A673 (cell line): ENCODE results near the gene PACSIN2. TPM values are rescaled to one million over a fixed set of nuclear protein-coding genes. Genes with fewer than 3 reads are reported as not detected.
"Not testable (repeated sequence)": the region's sequence is repeated elsewhere in the genome, so short reads cannot be mapped to it uniquely, and the experiment has no call there.

Experiments used
- BruUV-seq: library from RNA; stranded (reverse); fragments of 400-500 nt; replicated peaks from 2 replicates; lab custom pipeline; 2021; lab: Mats Ljungman, UMichigan
- CTCF ChIA-PET: fragments of 300-600 bp; sonication (Branson Sonifier 250); formaldehyde crosslinking; loops from one replicate; lab custom pipeline; 2022; ENCODE audit warnings: antibody characterized with exemption; lab: Charles Lee
- POLR2A ChIA-PET: fragments of 300-600 bp; sonication (Branson Sonifier 250); formaldehyde crosslinking; loops from one replicate; lab custom pipeline; 2022; ENCODE audit warnings: antibody characterized with exemption; ENCODE audit not compliant: low non-redundant PET; lab: Charles Lee
- DNase-seq: peaks from one replicate; pipeline ENCODE4 v3.0.0-alpha.2; 2015; ENCODE audit warnings: low spot score
- H3K27ac ChIP-seq: fragments of 200-600 bp; sonication (generic); 2 replicates; pipeline ENCODE4 v1.5.1; 2016; ENCODE audit warnings: mixed run types, low read depth, mild to moderate bottlenecking, mixed read lengths, antibody characterized with exemption, low read length; ENCODE audit not compliant: poor library complexity, severe bottlenecking
- H3K27me3 ChIP-seq: fragments of 200-600 bp; sonication (generic); replicated peaks from 2 replicates; pipeline ENCODE4 v1.6.1; 2017; ENCODE audit warnings: mixed run types, low read depth, mild to moderate bottlenecking, mixed read lengths, antibody characterized with exemption, low read length; ENCODE audit not compliant: insufficient read depth, poor library complexity
- H3K36me3 ChIP-seq: fragments of 200-600 bp; sonication (generic); 2 replicates; pipeline ENCODE4 v1.6.1; 2016; ENCODE audit warnings: mixed run types, mild to moderate bottlenecking, mixed read lengths, antibody characterized with exemption, low read length; ENCODE audit not compliant: insufficient read depth, poor library complexity, severe bottlenecking
- H3K4me1 ChIP-seq: fragments of 200-600 bp; sonication (generic); 2 replicates; pipeline ENCODE4 v1.6.1; 2017; ENCODE audit warnings: mixed run types, mild to moderate bottlenecking, mixed read lengths, antibody characterized with exemption, low read length; ENCODE audit not compliant: insufficient read depth, poor library complexity, severe bottlenecking
- H3K4me3 ChIP-seq: fragments of 200-600 bp; sonication (generic); 2 replicates; pipeline ENCODE4 v1.5.1; 2016; ENCODE audit warnings: low read depth, mixed run types, mild to moderate bottlenecking, mixed read lengths, low read length; ENCODE audit not compliant: poor library complexity, severe bottlenecking
- H3K9me3 ChIP-seq: fragments of 200-600 bp; sonication (generic); 2 replicates; pipeline ENCODE4 v1.6.1; 2016; ENCODE audit warnings: mixed run types, low read depth, mild to moderate bottlenecking, mixed read lengths, antibody characterized with exemption, low read length; ENCODE audit not compliant: poor library complexity, severe bottlenecking
- CTCF ChIP-seq: fragments of 300-800, 200-600 bp; sonication (generic); conservative IDR thresholded peaks from 2 replicates; pipeline ENCODE4 v1.5.1; 2017; ENCODE audit warnings: low read depth, mild to moderate bottlenecking, antibody characterized with exemption, low read length, moderate library complexity, mixed read lengths
- EZH2 ChIP-seq: fragments of 200-600 bp; sonication (generic); IDR thresholded peaks from 2 replicates; pipeline ENCODE4 v1.6.1; 2017; ENCODE audit warnings: borderline replicate concordance, low read depth, mild to moderate bottlenecking, mixed read lengths, antibody characterized with exemption, low read length; ENCODE audit not compliant: poor library complexity, severe bottlenecking
- intact Hi-C: fragments of 100-400 bp; cut with micrococcal nuclease; formaldehyde crosslinking; loops from one replicate; pipeline ENCODE4 v1.10.0; 2022; ENCODE audit not compliant: unreplicated experiment
- total RNA-seq: library from RNA; stranded (reverse); gene quantifications from 2 replicates; pipeline ENCODE4 v1.2.3, GENCODE V29; 2021

PACSIN2 gene
- total RNA-seq, 1 experiment from 2014 or later, result 51.8 TPM

DNA sequence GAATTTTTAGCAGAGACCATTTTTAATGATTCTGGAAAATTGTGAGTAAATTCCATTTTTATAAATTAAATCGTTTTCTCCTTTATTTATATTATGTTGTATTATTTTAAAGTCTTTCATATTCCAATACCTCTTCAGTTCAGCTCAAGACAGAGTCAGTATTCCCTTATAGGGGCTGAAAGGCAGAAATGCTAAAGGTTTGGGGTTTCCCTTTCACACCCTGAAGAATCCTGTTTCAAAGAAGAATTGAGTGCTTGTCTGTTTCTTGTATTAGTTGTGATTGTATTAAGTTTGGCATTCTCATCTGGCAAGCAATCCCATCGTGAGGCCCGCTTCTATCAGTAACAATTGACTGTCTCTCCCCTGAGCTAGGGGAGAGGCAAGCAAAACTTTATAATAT is 57.4 kb downstream of the PACSIN2 start:
- no TSS peak for BruUV-seq
- ChIA-PET POLR2A (no interaction called here), CTCF (interaction anchor here (1.1 kb wide), 1 partner anchor 87 kb away, joined by 4 read pairs; no protein-coding TSS in a partner anchor)
- intact Hi-C loops, result no loop called here
- Histone ChIP-seq H3K27ac (no peak overlapping the region), H3K27me3 (no peaks in the 10 kb centered on the region), H3K4me1 (peaks cover 53% of the 10 kb centered on the region), H3K36me3 (no peaks in the 10 kb centered on the region), H3K4me3 (no peak overlapping the region), H3K9me3 (peaks cover 4% of the 10 kb centered on the region)
- no peak for DNase-seq
- TF ChIP-seq EZH2, result no peak
- TF ChIP-seq CTCF, result no peak

- no peaks in the 10 kb centered on the region for H3K27me3 ChIP-seq
- POLR2A ChIA-PET, result no interaction called here
- no peak for DNase-seq
- no peak overlapping the region for H3K27ac ChIP-seq
- TF ChIP-seq CTCF (no peak), EZH2 (no peak)
- CTCF ChIA-PET, result no interaction called here
- intact Hi-C loops, result no loop called here
- BruUV-seq, result no TSS peak
- H3K4me3 ChIP-seq, result no peak overlapping the region
- H3K36me3 ChIP-seq, result no peaks in the 10 kb centered on the region
- peaks cover 4% of the 10 kb centered on the region for H3K9me3 ChIP-seq
- H3K4me1 ChIP-seq, result peaks cover 37% of the 10 kb centered on the region
These were observed 59.1 kb downstream of the PACSIN2 start for GRCh38 chr22:42955848-42956247.

DNA sequence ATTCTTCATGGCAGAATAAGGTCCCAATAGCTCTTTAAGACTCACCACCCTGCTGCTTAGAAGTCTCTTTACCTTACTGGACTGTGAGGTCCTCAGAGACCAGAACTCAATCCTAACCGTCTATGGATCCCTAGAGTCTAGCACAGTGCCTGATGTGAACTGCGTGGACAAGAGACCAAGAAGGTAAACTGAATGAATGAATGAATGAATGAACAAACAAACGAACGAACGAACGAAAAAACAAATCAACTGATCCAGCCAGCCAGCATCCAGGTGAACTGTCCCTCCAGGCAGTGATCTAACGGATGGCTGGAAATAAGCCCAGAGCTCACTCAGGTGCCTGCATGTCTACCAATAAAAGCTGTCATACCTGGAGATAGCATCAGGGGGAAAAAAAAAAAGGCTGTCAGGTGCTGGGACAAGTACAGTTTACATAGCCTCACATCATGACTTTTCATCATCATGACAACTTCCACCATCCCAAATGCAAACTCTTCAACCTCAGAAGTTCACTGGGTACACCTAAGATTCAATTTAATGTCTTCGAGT is 59.8 kb downstream of the PACSIN2 start:
- no TSS peak for BruUV-seq
- H3K4me3 ChIP-seq, result no peak overlapping the region
- H3K27me3 ChIP-seq, result no peaks in the 10 kb centered on the region
- H3K9me3 ChIP-seq, result peaks cover 4% of the 10 kb centered on the region
- TF ChIP-seq EZH2 (no peak), CTCF (no peak)
- POLR2A ChIA-PET, result no interaction called here
- H3K27ac ChIP-seq, result no peak overlapping the region
- DNase-seq, result no peak
- intact Hi-C loops, result no loop called here
- peaks cover 30% of the 10 kb centered on the region for H3K4me1 ChIP-seq
- no peaks in the 10 kb centered on the region for H3K36me3 ChIP-seq
- CTCF ChIA-PET, result no interaction called here

DNA sequence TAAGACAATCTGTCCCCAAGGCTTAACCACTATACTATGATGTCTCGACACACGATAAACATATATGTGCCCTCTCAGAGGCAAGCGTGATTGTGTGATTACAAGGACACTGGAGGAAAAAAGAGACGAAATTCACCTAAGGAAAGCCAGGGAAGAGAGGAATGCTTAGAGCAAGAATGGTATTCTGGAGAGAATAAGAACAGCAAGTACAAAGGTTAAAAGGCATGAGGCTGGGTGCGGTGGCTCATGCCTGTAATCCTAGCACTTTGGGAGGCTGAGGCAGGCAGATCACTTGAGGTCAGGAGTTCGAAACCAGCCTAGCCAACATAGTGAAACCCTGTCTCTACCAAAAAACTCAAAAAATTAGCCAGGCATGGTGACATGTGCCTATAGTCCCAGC is 61.2 kb downstream of the PACSIN2 start:
- peaks cover 26% of the 10 kb centered on the region for H3K4me1 ChIP-seq
- CTCF ChIA-PET, H3K9me3 ChIP-seq, POLR2A ChIA-PET, H3K36me3 ChIP-seq, DNase-seq, H3K27me3 ChIP-seq, intact Hi-C loops, H3K4me3 ChIP-seq, BruUV-seq, H3K27ac ChIP-seq: not testable (repeated sequence)
